A549 (cell line): ENCODE results near the gene AP4S1. TPM values are rescaled to one million over a fixed set of nuclear protein-coding genes. Genes with fewer than 3 reads are reported as not detected.

Source experiments
- ATAC-seq, 2 experiments: fragments of 200-7000 bp in 1 of 2; fragments of >200 bp in 1 of 2; cut with Nextera tagmentation in 1 of 2; cut with Tn5 transposase in 1 of 2; 3 replicates each; pipeline versions ENCODE4 v1.8.0 to v1.9.1; 2018 to 2020; ENCODE audit warnings: mild to moderate bottlenecking in 1 of 2, moderate library complexity in 1 of 2
- CTCF ChIA-PET: fragments of 300-600 bp; sonication (Branson Sonifier 250); formaldehyde crosslinking; extraction: SDS; loops from one replicate; lab custom pipeline; 2021; ENCODE audit warnings: antibody characterized with exemption, inconsistent platforms; lab: Yijun Ruan, JAX
- POLR2A ChIA-PET: fragments of 350-600 bp; formaldehyde crosslinking; extraction: SDS; loops from one replicate; lab custom pipeline; 2021; ENCODE audit warnings: antibody characterized with exemption, inconsistent platforms; lab: Yijun Ruan, JAX
- DNase-seq, 2 experiments: peaks; one replicate each; pipeline versions ENCODE4 v3.0.0 to v3.0.0-alpha.2; 2011 to 2016; ENCODE audit warnings: low read depth in 1 of 2, low spot score in 1 of 2
- FAIRE-seq: peaks from 2 replicates; lab custom pipeline; 2011; peaks lifted over from hg19 to GRCh38; lab: Jason Lieb, UNC
- H3K27ac ChIP-seq, 2 experiments: fragments of >200 bp; sonication (Bioruptor Twin); formaldehyde crosslinking; 3 replicates each; pipeline ENCODE4 v1.5.1; 2016 to 2017
- H3K4me1 ChIP-seq: fragments of >200 bp; sonication (Bioruptor Twin); formaldehyde crosslinking; 3 replicates; pipeline ENCODE4 v1.6.1; 2016
- H3K4me2 ChIP-seq: fragments of >200 bp; sonication (Bioruptor Twin); formaldehyde crosslinking; 3 replicates; pipeline ENCODE4 v1.6.1; 2016
- H3K4me3 ChIP-seq: fragments of >200 bp; sonication (Bioruptor Twin); formaldehyde crosslinking; 3 replicates; pipeline ENCODE4 v1.5.1; 2016
- H3K9me3 ChIP-seq: fragments of >200 bp; sonication (Bioruptor Twin); formaldehyde crosslinking; 3 replicates; pipeline ENCODE4 v1.6.1; 2016
- BCL3 ChIP-seq: fragments of >200 bp; sonication (Bioruptor Twin); formaldehyde crosslinking; IDR thresholded peaks from 3 replicates; pipeline ENCODE4 v1.6.1; 2016
- CHD2 ChIP-seq: fragments of 150-350 bp; IDR thresholded peaks from 2 replicates; pipeline ENCODE4 v1.6.1; 2014; ENCODE audit warnings: low read length; ENCODE audit not compliant: partially characterized antibody
- CTCF ChIP-seq: fragments of >200 bp; sonication (Bioruptor Twin); formaldehyde crosslinking; IDR thresholded peaks from 3 replicates; pipeline ENCODE4 v1.5.1; 2016
- E2F6 ChIP-seq: IDR thresholded peaks from 2 replicates; pipeline ENCODE4 v1.6.1; 2012; ENCODE audit warnings: low read depth, borderline replicate concordance
- EHF ChIP-seq: fragments of 250-450 bp; sonication (Bioruptor Pico); IDR thresholded peaks from 2 replicates; pipeline ENCODE4 v1.5.0; 2020; ENCODE audit warnings: mild to moderate bottlenecking
- EHMT2 ChIP-seq: fragments of 200-600 bp; sonication (generic); IDR thresholded peaks from 2 replicates; pipeline ENCODE4 v1.6.1; 2016; ENCODE audit warnings: antibody characterized with exemption, low read depth, mild to moderate bottlenecking, moderate library complexity
- FOSB ChIP-seq: fragments of 250-450 bp; sonication (Bioruptor Pico); IDR thresholded peaks from 2 replicates; pipeline ENCODE4 v1.5.0; 2020; ENCODE audit warnings: mild to moderate bottlenecking, moderate library complexity
- FOSL2 ChIP-seq, 2 experiments: fragments of 450-650 bp in 1 of 2; fragments of >200 bp in 1 of 2; sonication (Bioruptor Twin) in 1 of 2; formaldehyde crosslinking; IDR thresholded peaks; 2 replicates each; pipeline versions ENCODE4 v1.5.0 to v1.6.1; 2016 to 2020; ENCODE audit warnings: mild to moderate bottlenecking in 1 of 2, moderate library complexity in 1 of 2
- HES2 ChIP-seq: fragments of >200 bp; sonication (Bioruptor Twin); formaldehyde crosslinking; IDR thresholded peaks from 2 replicates; pipeline ENCODE4 v1.6.1; 2016
- HEYL ChIP-seq: fragments of 250-450 bp; sonication (Bioruptor Pico); IDR thresholded peaks from 2 replicates; pipeline ENCODE4 v1.8.0; 2021; ENCODE audit warnings: mild to moderate bottlenecking, moderate library complexity
- HMGXB4 ChIP-seq: fragments of 250-450 bp; sonication (Bioruptor Pico); IDR thresholded peaks from 2 replicates; pipeline ENCODE4 v1.5.0; 2021; ENCODE audit warnings: mild to moderate bottlenecking, moderate library complexity, borderline replicate concordance
- HOXB5 ChIP-seq: fragments of 250-450 bp; sonication (Bioruptor Pico); IDR thresholded peaks from 2 replicates; pipeline ENCODE4 v1.5.0; 2020; ENCODE audit warnings: mild to moderate bottlenecking, moderate library complexity
- JUN ChIP-seq, 2 experiments: fragments of >200 bp; sonication (Bioruptor Twin); formaldehyde crosslinking; IDR thresholded peaks; 2 replicates in 1 of 2; 3 replicates in 1 of 2; pipeline ENCODE4 v1.6.1; 2016 to 2017
- KDM1A ChIP-seq: fragments of 200-600 bp; sonication (generic); IDR thresholded peaks from 2 replicates; pipeline ENCODE4 v1.6.1; 2016; ENCODE audit warnings: low read depth, mild to moderate bottlenecking
- KDM5A ChIP-seq: fragments of 200-600 bp; sonication (generic); IDR thresholded peaks from 2 replicates; pipeline ENCODE4 v1.6.1; 2016; ENCODE audit warnings: antibody characterized with exemption, mild to moderate bottlenecking
- MAFK ChIP-seq: fragments of 450-650 bp; IDR thresholded peaks from 2 replicates; pipeline ENCODE4 v1.6.1; 2014; ENCODE audit not compliant: partially characterized antibody
- MAX ChIP-seq: IDR thresholded peaks from 2 replicates; pipeline ENCODE4 v1.6.1; 2012
- MAZ ChIP-seq: fragments of 150-350 bp; IDR thresholded peaks from 2 replicates; pipeline ENCODE4 v1.6.1; 2014; ENCODE audit warnings: antibody characterized with exemption, low read depth, low read length, borderline replicate concordance
- MYC ChIP-seq: IDR thresholded peaks from 2 replicates; pipeline ENCODE4 v1.6.1; 2012; ENCODE audit warnings: mild to moderate bottlenecking, inconsistent platforms, low read length, improper control_type of control experiment, borderline replicate concordance
- NFE2L2 ChIP-seq: fragments of 150-350 bp; conservative IDR thresholded peaks from 2 replicates; pipeline ENCODE4 v1.6.1; 2014; ENCODE audit warnings: low read length
- PBX3 ChIP-seq: IDR thresholded peaks from 2 replicates; pipeline ENCODE4 v1.6.1; 2012
- PHF8 ChIP-seq: fragments of 200-600 bp; sonication (generic); IDR thresholded peaks from 2 replicates; pipeline ENCODE4 v1.6.1; 2016; ENCODE audit warnings: low read depth, mild to moderate bottlenecking, antibody characterized with exemption, moderate library complexity, borderline replicate concordance
- POLR2A ChIP-seq: IDR thresholded peaks from 2 replicates; pipeline ENCODE4 v1.6.1; 2012; ENCODE audit warnings: mild to moderate bottlenecking, low read length
- RAD21 ChIP-seq, 2 experiments: fragments of >200 bp in 1 of 2; sonication (Bioruptor Twin) in 1 of 2; formaldehyde crosslinking in 1 of 2; IDR thresholded peaks in 1 of 2; conservative IDR thresholded peaks in 1 of 2; 2 replicates in 1 of 2; 3 replicates in 1 of 2; pipeline ENCODE4 v1.6.1; 2012 to 2018; ENCODE audit warnings: inconsistent platforms in 1 of 2
- RARB ChIP-seq: fragments of 250-450 bp; sonication (Bioruptor Pico); IDR thresholded peaks from 2 replicates; pipeline ENCODE4 v1.8.0; 2021; ENCODE audit warnings: mild to moderate bottlenecking, moderate library complexity
- SREBF2 ChIP-seq: fragments of 450-650 bp; IDR thresholded peaks from 2 replicates; pipeline ENCODE4 v1.6.1; 2014; ENCODE audit warnings: mild to moderate bottlenecking, moderate library complexity
- USF2 ChIP-seq: fragments of 450-650 bp; IDR thresholded peaks from 2 replicates; pipeline ENCODE4 v1.6.1; 2014; ENCODE audit warnings: antibody characterized with exemption
- ZC3H11A ChIP-seq: fragments of 450-650 bp; IDR thresholded peaks from 2 replicates; pipeline ENCODE4 v1.6.1; 2014; ENCODE audit warnings: antibody characterized with exemption, mild to moderate bottlenecking
- ZFP36 ChIP-seq: fragments of 450-650 bp; IDR thresholded peaks from 2 replicates; pipeline ENCODE4 v1.6.1; 2014; ENCODE audit warnings: borderline replicate concordance; ENCODE audit not compliant: partially characterized antibody
- ZNF302 ChIP-seq: fragments of 250-450 bp; sonication (Bioruptor Pico); IDR thresholded peaks from 2 replicates; pipeline ENCODE4 v1.9.0; 2021; ENCODE audit warnings: inconsistent platforms, mild to moderate bottlenecking, moderate library complexity
- WGBS: methylation state at CpG from one replicate; pipeline ENCODE4 v1.1.6; 2017; ENCODE audit errors: missing lambda C conversion rate; 5-methylcytosine and 5-hydroxymethylcytosine counted together
- polyA plus RNA-seq, 4 experiments: library from polyadenylated mRNA; depleted of rRNA in 3 of 4; stranded (reverse); fragments of >200 nt; fragmentation: RNase III in 1 of 4; extraction: RNeasy Plus Mini Kit Qiagen cat#74134 plus additional on column Dnase treatment in 1 of 4; gene quantifications; 2 replicates in 3 of 4; 3 replicates in 1 of 4; pipeline ENCODE4 v1.2.3, GENCODE V29; 2011 to 2017

The AP4S1 gene
- polyA plus RNA-seq, 2 of the 4 experiments (the other 2 are of a cell fraction): 12.4 to 13.4 TPM

- no peak for FAIRE-seq
- no peak for DNase-seq
- Histone ChIP-seq H3K4me3 (no peak overlapping the region), H3K9me3 (no peaks in the 10 kb centered on the region), H3K4me1 (peaks cover 18% of the 10 kb centered on the region), H3K4me2 (no peak overlapping the region), H3K27ac (no peak overlapping the region)
- no peak for TF ChIP-seq RAD21 (conservative IDR thresholded peaks at IDR 0.05 in 1 of 2, IDR thresholded peaks at IDR 0.05 in 1 of 2)
- TF ChIP-seq JUN (IDR thresholded peaks at IDR 0.05): no peak
- TF ChIP-seq CHD2: no peak
- no peak for TF ChIP-seq CTCF
- TF ChIP-seq SREBF2: no peak
- no peak for TF ChIP-seq HMGXB4 (CRISPR knock-in tag)
- TF ChIP-seq FOSB (CRISPR knock-in tag): no peak
- TF ChIP-seq KDM5A: no peak
- TF ChIP-seq POLR2A: no peak
- no peak for TF ChIP-seq E2F6
- no peak for TF ChIP-seq EHF
- TF ChIP-seq EHMT2: no peak
- no peak for TF ChIP-seq RARB (CRISPR knock-in tag)
- TF ChIP-seq MYC: no peak
- TF ChIP-seq KDM1A: no peak
- no peak for TF ChIP-seq MAX
- no peak for TF ChIP-seq NFE2L2
- no peak for TF ChIP-seq HES2
- TF ChIP-seq PHF8: no peak
- no peak for TF ChIP-seq MAZ
- WGBS: 95% methylated on average over 7 of the region's 7 CpGs
- ChIA-PET CTCF (interaction anchor here (0.7 to 9.1 kb wide), 6 partner anchors 13 to 100 kb away, joined by 3 to 68 read pairs (median 4); no protein-coding TSS in a partner anchor), POLR2A (no interaction called here)
- no peak for ATAC-seq
These were observed 42.9 kb upstream of the AP4S1 start for GRCh38 chr14:30982533-30982932.

GRCh38 chr14:30983858-30984257 lies 41.6 kb upstream of the AP4S1 start:
- H3K4me3 ChIP-seq: no peak overlapping the region
- H3K4me1 ChIP-seq: peaks cover 28% of the 10 kb centered on the region
- ATAC-seq: no peak
- H3K4me2 ChIP-seq: no peak overlapping the region
- no peak overlapping the region for H3K27ac ChIP-seq
- ChIA-PET POLR2A (no interaction called here), CTCF (interaction anchor here (1.5 to 9.1 kb wide), 2 partner anchors 12 to 98 kb away, joined by 3 to 68 read pairs; no protein-coding TSS in a partner anchor)
- WGBS: 99% methylated on average over 2 of the region's 2 CpGs
- no peaks in the 10 kb centered on the region for H3K9me3 ChIP-seq
- no peak for FAIRE-seq
- no peak for DNase-seq
- TF ChIP-seq ZNF302 (CRISPR knock-in tag): no peak
- no peak for TF ChIP-seq ZFP36
- no peak for TF ChIP-seq ZC3H11A
- TF ChIP-seq HOXB5 (CRISPR knock-in tag): no peak
- no peak for TF ChIP-seq HEYL (CRISPR knock-in tag)
- TF ChIP-seq MAFK: no peak
- TF ChIP-seq FOSL2 (IDR thresholded peaks at IDR 0.05): no peak
- no peak for TF ChIP-seq FOSL2 (CRISPR knock-in tag; IDR thresholded peaks at IDR 0.05)
- no peak for TF ChIP-seq PBX3
- no peak for TF ChIP-seq USF2
- TF ChIP-seq BCL3: no peak
